ENCODE measurements around the gene KYNU. TPM values are rescaled to one million over a fixed set of nuclear protein-coding genes. Genes with fewer than 3 reads are reported as not detected.
"Not testable (repeated sequence)": the region's sequence is repeated elsewhere in the genome, so short reads cannot be mapped to it uniquely, and the experiment has no call there.

KYNU gene
- total RNA-seq, 1 donor from 2014 or later, result 0.21 TPM

DNA sequence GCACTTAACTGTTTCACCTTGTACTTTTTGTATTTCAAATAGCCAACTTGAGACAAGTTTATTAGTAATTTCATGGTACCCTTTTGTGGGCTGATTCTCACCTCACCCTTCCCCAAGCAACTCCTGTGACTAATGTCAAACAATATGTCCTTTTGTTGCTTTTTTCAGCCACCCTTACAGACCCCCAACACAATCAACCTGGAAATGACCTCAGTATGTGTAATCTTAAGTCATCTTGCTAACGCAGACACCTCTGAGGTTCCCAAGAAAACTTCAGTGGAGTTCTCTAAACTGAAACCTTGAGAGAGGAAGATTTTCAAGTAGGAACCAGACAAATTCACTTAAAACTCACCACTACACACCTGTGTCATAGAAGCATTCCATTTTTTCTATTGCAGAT is 69.5 kb downstream of the KYNU start:
- H3K27me3 Mint-ChIP-seq (ENCODE audit: unreplicated experiment), result no peaks in the 10 kb centered on the region
- DNase-seq (ENCODE audit: extremely low spot score, unreplicated experiment), result no peak
- TF ChIP-seq, protein P1, sequence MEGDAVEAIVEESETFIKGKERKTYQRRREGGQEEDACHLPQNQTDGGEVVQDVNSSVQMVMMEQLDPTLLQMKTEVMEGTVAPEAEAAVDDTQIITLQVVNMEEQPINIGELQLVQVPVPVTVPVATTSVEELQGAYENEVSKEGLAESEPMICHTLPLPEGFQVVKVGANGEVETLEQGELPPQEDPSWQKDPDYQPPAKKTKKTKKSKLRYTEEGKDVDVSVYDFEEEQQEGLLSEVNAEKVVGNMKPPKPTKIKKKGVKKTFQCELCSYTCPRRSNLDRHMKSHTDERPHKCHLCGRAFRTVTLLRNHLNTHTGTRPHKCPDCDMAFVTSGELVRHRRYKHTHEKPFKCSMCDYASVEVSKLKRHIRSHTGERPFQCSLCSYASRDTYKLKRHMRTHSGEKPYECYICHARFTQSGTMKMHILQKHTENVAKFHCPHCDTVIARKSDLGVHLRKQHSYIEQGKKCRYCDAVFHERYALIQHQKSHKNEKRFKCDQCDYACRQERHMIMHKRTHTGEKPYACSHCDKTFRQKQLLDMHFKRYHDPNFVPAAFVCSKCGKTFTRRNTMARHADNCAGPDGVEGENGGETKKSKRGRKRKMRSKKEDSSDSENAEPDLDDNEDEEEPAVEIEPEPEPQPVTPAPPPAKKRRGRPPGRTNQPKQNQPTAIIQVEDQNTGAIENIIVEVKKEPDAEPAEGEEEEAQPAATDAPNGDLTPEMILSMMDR (IDR thresholded peaks at IDR 0.05), result no peak
- no peak overlapping the region for H3K27ac Mint-ChIP-seq (ENCODE audit: unreplicated experiment)
- H3K9me3 Mint-ChIP-seq (ENCODE audit: unreplicated experiment), result peaks cover 16% of the 10 kb centered on the region
- peaks cover 6% of the 10 kb centered on the region for H3K4me1 Mint-ChIP-seq (ENCODE audit: unreplicated experiment)
- no peaks in the 10 kb centered on the region for H3K36me3 Mint-ChIP-seq (ENCODE audit: unreplicated experiment)
- H3K4me3 Mint-ChIP-seq (ENCODE audit: unreplicated experiment), result no peak overlapping the region

DNA sequence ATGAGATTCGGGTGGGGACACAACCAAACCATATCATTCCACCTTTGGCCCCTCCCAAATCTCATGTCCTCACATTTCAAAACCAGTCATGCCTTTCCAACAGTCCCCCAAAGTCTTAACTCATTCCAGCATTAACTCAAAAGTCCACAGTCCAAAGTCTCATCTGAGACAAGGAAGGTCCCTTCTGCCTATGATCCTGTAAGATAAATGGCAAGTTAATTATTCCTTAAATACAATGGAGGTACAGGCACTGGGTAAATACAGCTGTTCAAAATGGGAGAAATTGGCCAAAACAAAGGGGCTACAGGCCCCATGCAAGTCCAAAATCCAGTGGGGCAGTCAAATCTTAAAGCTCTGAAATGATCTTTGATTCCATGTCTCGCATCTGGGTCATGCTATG is 71.3 kb downstream of the KYNU start:
- H3K9me3 Mint-ChIP-seq (ENCODE audit: unreplicated experiment), result peaks cover 16% of the 10 kb centered on the region
- not testable (repeated sequence) for H3K4me3 Mint-ChIP-seq (ENCODE audit: unreplicated experiment); H3K27me3 Mint-ChIP-seq (ENCODE audit: unreplicated experiment); H3K27ac Mint-ChIP-seq (ENCODE audit: unreplicated experiment); H3K36me3 Mint-ChIP-seq (ENCODE audit: unreplicated experiment); H3K4me1 Mint-ChIP-seq (ENCODE audit: unreplicated experiment); DNase-seq (ENCODE audit: extremely low spot score, unreplicated experiment)

DNA sequence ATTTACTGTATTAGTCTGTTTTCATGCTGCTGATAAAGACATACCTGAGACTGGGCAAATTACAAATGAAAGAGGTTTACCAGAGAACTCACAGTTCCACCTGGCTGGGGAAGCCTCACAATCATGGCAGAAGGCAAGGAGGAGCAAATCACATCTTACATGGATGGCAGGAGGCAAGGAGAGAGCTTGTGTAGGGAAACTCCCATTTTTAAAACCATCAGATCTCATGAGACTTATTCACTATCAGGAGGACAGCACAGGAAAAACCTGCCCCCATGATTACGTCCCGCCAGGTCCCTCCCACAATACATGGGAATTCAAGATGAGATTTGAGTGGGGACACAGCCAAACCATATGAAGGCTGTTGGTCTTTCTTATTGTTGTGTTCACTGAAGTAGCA is 72.9 kb downstream of the KYNU start:
- H3K9me3 Mint-ChIP-seq (ENCODE audit: unreplicated experiment), result peaks cover 16% of the 10 kb centered on the region
- not testable (repeated sequence) for H3K27me3 Mint-ChIP-seq (ENCODE audit: unreplicated experiment); DNase-seq (ENCODE audit: extremely low spot score, unreplicated experiment); H3K36me3 Mint-ChIP-seq (ENCODE audit: unreplicated experiment); H3K4me1 Mint-ChIP-seq (ENCODE audit: unreplicated experiment); H3K27ac Mint-ChIP-seq (ENCODE audit: unreplicated experiment); H3K4me3 Mint-ChIP-seq (ENCODE audit: unreplicated experiment)

DNA sequence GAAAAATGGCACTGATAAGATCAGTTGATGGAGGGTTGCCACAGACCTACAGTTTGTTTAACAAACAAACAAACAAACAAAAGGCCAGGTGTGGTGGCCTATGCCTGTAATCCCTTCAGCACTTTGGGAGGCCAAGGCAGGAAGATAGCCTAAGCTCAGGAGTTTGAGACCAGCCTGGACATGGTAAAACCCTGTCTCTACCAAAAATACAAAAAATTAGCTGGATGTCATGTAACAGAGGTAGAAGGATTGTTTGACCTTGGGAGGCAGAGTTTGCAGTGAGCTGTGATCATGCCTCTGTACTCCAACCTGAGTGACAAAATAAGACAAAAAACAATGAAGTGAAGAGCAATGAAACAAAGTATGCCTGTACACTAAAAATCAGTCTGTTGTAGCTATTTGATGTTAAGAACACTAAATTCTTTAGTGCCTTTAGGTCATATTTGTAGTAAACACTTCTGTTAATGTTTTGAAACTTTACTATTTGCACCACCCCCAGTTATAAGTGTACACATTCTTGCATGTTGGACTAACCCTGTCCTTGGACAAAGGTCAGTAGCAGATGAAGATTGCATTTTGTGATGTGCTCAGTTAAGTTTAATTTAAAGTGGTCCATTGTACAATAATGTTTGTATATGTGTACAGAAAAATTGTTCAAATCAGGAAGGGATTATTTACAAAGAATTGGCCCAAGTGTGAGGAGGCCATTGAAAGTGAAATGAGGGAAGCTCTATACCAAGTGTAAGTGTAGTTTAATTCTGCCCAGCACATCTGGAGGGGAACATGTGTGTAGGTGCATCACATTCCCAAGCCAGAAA is 73.9 kb downstream of the KYNU start:
- no peak for DNase-seq (ENCODE audit: extremely low spot score, unreplicated experiment)
- H3K9me3 Mint-ChIP-seq (ENCODE audit: unreplicated experiment), result peaks cover 16% of the 10 kb centered on the region
- no peak overlapping the region for H3K27ac Mint-ChIP-seq (ENCODE audit: unreplicated experiment)
- H3K27me3 Mint-ChIP-seq (ENCODE audit: unreplicated experiment), result no peaks in the 10 kb centered on the region
- no peaks in the 10 kb centered on the region for H3K4me1 Mint-ChIP-seq (ENCODE audit: unreplicated experiment)
- TF ChIP-seq, protein P1 (IDR thresholded peaks at IDR 0.05), result no peak
- H3K4me3 Mint-ChIP-seq (ENCODE audit: unreplicated experiment), result no peak overlapping the region
- H3K36me3 Mint-ChIP-seq (ENCODE audit: unreplicated experiment), result no peaks in the 10 kb centered on the region

DNA sequence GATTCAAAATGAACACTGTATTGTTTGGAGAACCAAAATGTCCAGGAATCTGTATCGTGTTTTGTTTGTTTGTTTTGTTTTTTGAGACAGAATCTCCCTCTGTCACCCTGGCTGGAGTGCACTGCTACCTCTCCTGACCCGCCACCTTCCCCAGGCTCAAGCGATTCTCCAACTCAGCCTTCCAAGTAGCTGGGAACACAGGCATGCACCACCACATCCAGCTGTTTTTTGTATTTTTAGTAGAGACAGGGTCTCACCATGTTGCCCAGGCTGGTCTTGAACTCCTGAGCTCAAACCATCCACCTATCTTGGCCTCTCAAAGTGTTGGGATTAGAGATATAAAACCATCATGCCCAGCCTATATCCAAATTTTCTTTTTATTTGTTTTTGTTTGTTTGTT is 74.6 kb downstream of the KYNU start:
- H3K4me1 Mint-ChIP-seq (ENCODE audit: unreplicated experiment), result no peaks in the 10 kb centered on the region
- no peak overlapping the region for H3K4me3 Mint-ChIP-seq (ENCODE audit: unreplicated experiment)
- H3K27me3 Mint-ChIP-seq (ENCODE audit: unreplicated experiment), result no peaks in the 10 kb centered on the region
- no peak overlapping the region for H3K27ac Mint-ChIP-seq (ENCODE audit: unreplicated experiment)
- no peaks in the 10 kb centered on the region for H3K36me3 Mint-ChIP-seq (ENCODE audit: unreplicated experiment)
- peaks cover 16% of the 10 kb centered on the region for H3K9me3 Mint-ChIP-seq (ENCODE audit: unreplicated experiment)
- DNase-seq (ENCODE audit: extremely low spot score, unreplicated experiment), result no peak
- TF ChIP-seq, protein P1 (IDR thresholded peaks at IDR 0.05), result no peak

DNA sequence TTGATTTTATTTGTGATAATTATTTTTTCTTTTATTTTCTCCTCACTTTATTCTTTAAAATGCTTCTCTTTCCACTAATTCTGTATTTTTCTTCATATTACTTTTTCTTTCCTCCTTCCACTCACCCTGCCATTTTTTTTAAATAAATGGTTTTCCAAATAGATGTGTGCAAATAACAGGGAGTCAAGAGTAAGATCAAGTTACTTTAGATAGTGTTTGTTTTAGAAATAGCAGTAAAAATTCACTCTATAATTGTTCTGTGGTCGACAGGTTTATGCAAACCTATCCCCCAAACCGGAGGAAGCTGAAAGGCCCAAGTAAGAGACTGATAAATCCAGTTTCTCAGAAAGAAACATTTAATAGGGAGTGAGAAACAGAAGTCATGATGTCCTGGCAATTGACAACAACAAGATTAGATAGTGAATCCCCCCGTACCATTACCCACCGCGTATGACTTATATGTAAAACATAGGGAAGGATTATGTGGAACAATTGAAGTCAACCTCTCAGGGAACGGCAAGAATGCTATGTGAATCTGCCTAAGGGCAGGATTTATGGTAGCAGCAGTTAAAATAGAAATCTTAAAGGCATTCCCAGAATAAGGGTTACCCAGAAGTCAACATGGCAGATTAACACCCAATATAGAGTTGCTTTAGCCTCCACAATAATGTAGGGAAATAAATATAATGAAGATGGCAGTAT is 75.5 kb downstream of the KYNU start:
- TF ChIP-seq, protein P1 (IDR thresholded peaks at IDR 0.05), result no peak

More for the DNA sequence above, 75.5 kb downstream of the KYNU start:
- Mint-ChIP-seq H3K4me1 (ENCODE audit: unreplicated experiment) (no peaks in the 10 kb centered on the region), H3K27ac (ENCODE audit: unreplicated experiment) (no peak overlapping the region), H3K4me3 (ENCODE audit: unreplicated experiment) (no peak overlapping the region), H3K9me3 (ENCODE audit: unreplicated experiment) (peaks cover 16% of the 10 kb centered on the region), H3K36me3 (ENCODE audit: unreplicated experiment) (no peaks in the 10 kb centered on the region), H3K27me3 (ENCODE audit: unreplicated experiment) (no peaks in the 10 kb centered on the region)
- DNase-seq (ENCODE audit: extremely low spot score, unreplicated experiment), result no peak
